ENCODE data around the gene ENHO. TPM values are rescaled to one million over a fixed set of nuclear protein-coding genes. Genes with fewer than 3 reads are reported as not detected.

Gene ENHO
- total and polyA plus RNA-seq, 2 experiments from 2014 or later: not detected

DNA sequence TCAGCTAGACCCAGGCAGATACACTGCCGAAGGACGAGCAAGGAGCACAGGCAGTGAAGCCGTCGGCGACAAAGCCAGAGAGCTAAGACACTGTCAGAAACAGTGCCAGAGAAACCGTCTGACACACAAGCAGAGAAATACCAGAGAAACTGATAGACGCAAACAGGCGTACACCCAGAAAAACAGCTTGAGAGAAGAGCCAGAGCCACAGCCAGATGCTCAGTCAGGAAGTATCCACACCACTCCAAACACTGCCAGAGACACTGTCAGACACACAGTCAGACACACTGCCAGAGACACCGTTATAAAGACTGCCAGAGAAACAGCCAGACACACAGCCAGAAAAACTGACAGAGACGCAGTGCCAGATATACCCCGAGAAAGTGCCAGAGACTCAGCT, 47.6 kb upstream of the ENHO start:
- no peaks in the 10 kb centered on the region for H3K79me2 ChIP-seq (ENCODE audit: insufficient read depth)
- H3K9me2 ChIP-seq (ENCODE audit: insufficient read depth): no peaks in the 10 kb centered on the region
- in situ Hi-C loops (cut with MboI): no loop called here
- H2AFZ ChIP-seq: no peak overlapping the region
- H3K4me2 ChIP-seq (ENCODE audit: unreplicated experiment): no peak overlapping the region
- no peaks in the 10 kb centered on the region for H3F3A ChIP-seq (ENCODE audit: insufficient read depth)
- DNase-seq: no peak
- 6% methylated on average over 11 of the region's 11 CpGs for WGBS, 2 experiments (ENCODE audit: low coverage in 1 of 2, low lambda C conversion rate in 2 of 2, missing lambda C conversion rate in 2 of 2)
- H3K36me3 ChIP-seq (ENCODE audit: low read depth): no peaks in the 10 kb centered on the region
- no peaks in the 10 kb centered on the region for H3K4me1 ChIP-seq (ENCODE audit: insufficient read depth)
- peaks cover 17% of the 10 kb centered on the region for H3K27me3 ChIP-seq (replicated peaks; ENCODE audit: insufficient read depth)
- no peak overlapping the region for H3K9ac ChIP-seq
- no peaks in the 10 kb centered on the region for H4K20me1 ChIP-seq (ENCODE audit: insufficient read depth)
- TF ChIP-seq EZH2phosphoT487 (IDR thresholded peaks at IDR 0.05; ENCODE audit: insufficient read depth, low read depth) (no peak), EZH2 (IDR thresholded peaks at IDR 0.05; ENCODE audit: insufficient read depth, poor library complexity, severe bottlenecking) (no peak)
- H3K9me3 ChIP-seq (ENCODE audit: low read depth): no peaks in the 10 kb centered on the region
- no peak overlapping the region for H3K27ac ChIP-seq
- no peak overlapping the region for H3K4me3 ChIP-seq

- Histone ChIP-seq H3K27ac (no peak overlapping the region), H3K36me3 (ENCODE audit: low read depth) (no peaks in the 10 kb centered on the region), H3K27me3 (replicated peaks; ENCODE audit: insufficient read depth) (peaks cover 17% of the 10 kb centered on the region), H3K4me2 (ENCODE audit: unreplicated experiment) (no peak overlapping the region), H3K9ac (no peak overlapping the region), H3K4me3 (no peak overlapping the region), H3K4me1 (ENCODE audit: insufficient read depth) (no peaks in the 10 kb centered on the region), H3K9me2 (ENCODE audit: insufficient read depth) (no peaks in the 10 kb centered on the region), H2AFZ (no peak overlapping the region), H4K20me1 (ENCODE audit: insufficient read depth) (no peaks in the 10 kb centered on the region), H3K79me2 (ENCODE audit: insufficient read depth) (no peaks in the 10 kb centered on the region), H3K9me3 (ENCODE audit: low read depth) (no peaks in the 10 kb centered on the region), H3F3A (ENCODE audit: insufficient read depth) (no peaks in the 10 kb centered on the region)
- 75% methylated on average over 12 of the region's 12 CpGs for WGBS, 2 experiments (ENCODE audit: low coverage in 1 of 2, low lambda C conversion rate in 2 of 2, missing lambda C conversion rate in 2 of 2)
- no peak for TF ChIP-seq EZH2phosphoT487 (IDR thresholded peaks at IDR 0.05; ENCODE audit: insufficient read depth, low read depth)
- TF ChIP-seq EZH2 (IDR thresholded peaks at IDR 0.05; ENCODE audit: insufficient read depth, poor library complexity, severe bottlenecking): no peak
- no peak for DNase-seq
- in situ Hi-C loops (cut with MboI): no loop called here
Measured at GRCh38 chr9:34568774-34569173, 46.0 kb upstream of the ENHO start.

- DNase-seq: no peak
- H4K20me1 ChIP-seq (ENCODE audit: insufficient read depth): no peaks in the 10 kb centered on the region
- no peaks in the 10 kb centered on the region for H3K36me3 ChIP-seq (ENCODE audit: low read depth)
- WGBS, 2 experiments (ENCODE audit: low coverage in 1 of 2, low lambda C conversion rate in 2 of 2, missing lambda C conversion rate in 2 of 2): 81 to 83% methylated on average over 7 of the region's 7 CpGs
- no peaks in the 10 kb centered on the region for H3K79me2 ChIP-seq (ENCODE audit: insufficient read depth)
- H3K4me1 ChIP-seq (ENCODE audit: insufficient read depth): no peaks in the 10 kb centered on the region
- no peaks in the 10 kb centered on the region for H3F3A ChIP-seq (ENCODE audit: insufficient read depth)
- H3K4me3 ChIP-seq: no peak overlapping the region
- H3K9ac ChIP-seq: no peak overlapping the region
- H3K27ac ChIP-seq: no peak overlapping the region
- no peak overlapping the region for H3K4me2 ChIP-seq (ENCODE audit: unreplicated experiment)
- H3K27me3 ChIP-seq (replicated peaks; ENCODE audit: insufficient read depth): peaks cover 17% of the 10 kb centered on the region
- no peak overlapping the region for H2AFZ ChIP-seq
- in situ Hi-C loops (cut with MboI): no loop called here
- TF ChIP-seq EZH2 (IDR thresholded peaks at IDR 0.05; ENCODE audit: insufficient read depth, poor library complexity, severe bottlenecking) (no peak), EZH2phosphoT487 (IDR thresholded peaks at IDR 0.05; ENCODE audit: insufficient read depth, low read depth) (no peak)
- no peaks in the 10 kb centered on the region for H3K9me3 ChIP-seq (ENCODE audit: low read depth)
- H3K9me2 ChIP-seq (ENCODE audit: insufficient read depth): no peaks in the 10 kb centered on the region
Measured at GRCh38 chr9:34568133-34568532, 45.3 kb upstream of the ENHO start.

DNA sequence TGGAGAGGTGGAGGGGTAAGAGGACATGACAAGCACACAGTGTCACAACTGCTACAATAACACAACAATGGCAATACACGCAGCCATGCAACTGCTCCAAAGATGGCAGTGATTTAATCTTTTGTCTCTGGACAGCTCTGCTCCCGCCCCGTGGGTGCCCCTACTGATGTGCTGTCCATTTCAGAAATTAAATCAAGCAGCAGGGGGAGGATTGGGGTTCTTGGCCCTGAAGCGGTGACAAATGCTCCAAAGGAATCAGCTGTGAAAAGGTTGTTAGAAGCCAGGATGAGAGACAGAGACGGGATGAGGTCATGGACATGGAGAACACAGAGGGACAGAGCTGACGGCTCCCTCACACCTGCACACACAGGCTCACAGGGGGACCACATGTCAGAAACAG, 44.2 kb upstream of the ENHO start:
- Histone ChIP-seq H3F3A (ENCODE audit: insufficient read depth) (no peaks in the 10 kb centered on the region), H3K9me3 (ENCODE audit: low read depth) (no peaks in the 10 kb centered on the region), H3K9ac (no peak overlapping the region), H3K27ac (no peak overlapping the region), H2AFZ (no peak overlapping the region), H3K4me1 (ENCODE audit: insufficient read depth) (no peaks in the 10 kb centered on the region), H3K36me3 (ENCODE audit: low read depth) (no peaks in the 10 kb centered on the region), H3K9me2 (ENCODE audit: insufficient read depth) (no peaks in the 10 kb centered on the region), H3K79me2 (ENCODE audit: insufficient read depth) (no peaks in the 10 kb centered on the region), H3K27me3 (replicated peaks; ENCODE audit: insufficient read depth) (peaks cover 17% of the 10 kb centered on the region), H3K4me3 (no peak overlapping the region), H3K4me2 (ENCODE audit: unreplicated experiment) (no peak overlapping the region), H4K20me1 (ENCODE audit: insufficient read depth) (no peaks in the 10 kb centered on the region)
- no peak for DNase-seq
- 60 to 62% methylated on average over 6 of the region's 6 CpGs for WGBS, 2 experiments (ENCODE audit: low coverage in 1 of 2, low lambda C conversion rate in 2 of 2, missing lambda C conversion rate in 2 of 2)
- in situ Hi-C loops (cut with MboI): no loop called here
- TF ChIP-seq EZH2 (IDR thresholded peaks at IDR 0.05; ENCODE audit: insufficient read depth, poor library complexity, severe bottlenecking): no peak
- TF ChIP-seq EZH2phosphoT487 (IDR thresholded peaks at IDR 0.05; ENCODE audit: insufficient read depth, low read depth): no peak

DNA sequence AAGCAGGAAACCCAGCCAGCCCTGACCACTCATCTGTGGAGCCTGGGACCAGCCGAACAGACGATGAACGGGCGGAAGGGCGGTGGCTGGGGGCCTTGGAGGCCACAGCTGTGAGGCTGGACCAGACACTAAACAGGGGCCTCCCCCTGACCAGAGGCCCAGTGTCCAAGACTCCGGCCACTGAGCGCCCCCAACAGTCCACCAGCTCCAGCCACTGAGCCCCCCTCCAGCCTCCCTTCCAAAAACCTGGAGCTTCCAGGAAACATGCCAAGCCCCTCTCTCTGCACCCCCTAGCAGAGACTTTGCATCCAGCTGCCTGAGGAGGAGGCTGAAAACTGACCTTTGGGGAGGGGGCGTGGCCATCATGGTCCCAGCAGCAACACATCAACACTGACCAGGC, 43.5 kb upstream of the ENHO start:
- no peaks in the 10 kb centered on the region for H3K9me2 ChIP-seq (ENCODE audit: insufficient read depth)
- H3K9me3 ChIP-seq (ENCODE audit: low read depth): no peaks in the 10 kb centered on the region
- H3K27ac ChIP-seq: no peak overlapping the region
- DNase-seq: no peak
- no peak overlapping the region for H3K4me2 ChIP-seq (ENCODE audit: unreplicated experiment)
- in situ Hi-C loops (cut with MboI): no loop called here
- WGBS, 2 experiments (ENCODE audit: low coverage in 1 of 2, low lambda C conversion rate in 2 of 2, missing lambda C conversion rate in 2 of 2): 82 to 88% methylated on average over 8 of the region's 8 CpGs
- no peaks in the 10 kb centered on the region for H3F3A ChIP-seq (ENCODE audit: insufficient read depth)
- H2AFZ ChIP-seq: no peak overlapping the region
- no peaks in the 10 kb centered on the region for H3K79me2 ChIP-seq (ENCODE audit: insufficient read depth)
- H3K27me3 ChIP-seq (replicated peaks; ENCODE audit: insufficient read depth): peaks cover 17% of the 10 kb centered on the region
- no peaks in the 10 kb centered on the region for H4K20me1 ChIP-seq (ENCODE audit: insufficient read depth)
- no peak overlapping the region for H3K9ac ChIP-seq
- TF ChIP-seq EZH2 (IDR thresholded peaks at IDR 0.05; ENCODE audit: insufficient read depth, poor library complexity, severe bottlenecking) (no peak), EZH2phosphoT487 (IDR thresholded peaks at IDR 0.05; ENCODE audit: insufficient read depth, low read depth) (no peak)
- no peaks in the 10 kb centered on the region for H3K4me1 ChIP-seq (ENCODE audit: insufficient read depth)
- H3K4me3 ChIP-seq: no peak overlapping the region
- H3K36me3 ChIP-seq (ENCODE audit: low read depth): no peaks in the 10 kb centered on the region

All from GM23248 (cell line).